UCSD-AML1 (cell line): ENCODE data around the gene MTIF2.
"Not testable (repeated sequence)": the region's sequence is repeated elsewhere in the genome, so short reads cannot be mapped to it uniquely, and the experiment has no call there.

Experiments used
- DNase-seq: peaks from one replicate; lab custom pipeline; 2025; ENCODE audit not compliant: unreplicated experiment; lab: John Stamatoyannopoulos, UW

MTIF2 gene, protein sequence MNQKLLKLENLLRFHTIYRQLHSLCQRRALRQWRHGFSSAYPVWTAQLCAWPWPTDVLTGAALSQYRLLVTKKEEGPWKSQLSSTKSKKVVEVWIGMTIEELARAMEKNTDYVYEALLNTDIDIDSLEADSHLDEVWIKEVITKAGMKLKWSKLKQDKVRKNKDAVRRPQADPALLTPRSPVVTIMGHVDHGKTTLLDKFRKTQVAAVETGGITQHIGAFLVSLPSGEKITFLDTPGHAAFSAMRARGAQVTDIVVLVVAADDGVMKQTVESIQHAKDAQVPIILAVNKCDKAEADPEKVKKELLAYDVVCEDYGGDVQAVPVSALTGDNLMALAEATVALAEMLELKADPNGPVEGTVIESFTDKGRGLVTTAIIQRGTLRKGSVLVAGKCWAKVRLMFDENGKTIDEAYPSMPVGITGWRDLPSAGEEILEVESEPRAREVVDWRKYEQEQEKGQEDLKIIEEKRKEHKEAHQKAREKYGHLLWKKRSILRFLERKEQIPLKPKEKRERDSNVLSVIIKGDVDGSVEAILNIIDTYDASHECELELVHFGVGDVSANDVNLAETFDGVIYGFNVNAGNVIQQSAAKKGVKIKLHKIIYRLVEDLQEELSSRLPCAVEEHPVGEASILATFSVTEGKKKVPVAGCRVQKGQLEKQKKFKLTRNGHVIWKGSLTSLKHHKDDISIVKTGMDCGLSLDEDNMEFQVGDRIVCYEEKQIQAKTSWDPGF

DNA sequence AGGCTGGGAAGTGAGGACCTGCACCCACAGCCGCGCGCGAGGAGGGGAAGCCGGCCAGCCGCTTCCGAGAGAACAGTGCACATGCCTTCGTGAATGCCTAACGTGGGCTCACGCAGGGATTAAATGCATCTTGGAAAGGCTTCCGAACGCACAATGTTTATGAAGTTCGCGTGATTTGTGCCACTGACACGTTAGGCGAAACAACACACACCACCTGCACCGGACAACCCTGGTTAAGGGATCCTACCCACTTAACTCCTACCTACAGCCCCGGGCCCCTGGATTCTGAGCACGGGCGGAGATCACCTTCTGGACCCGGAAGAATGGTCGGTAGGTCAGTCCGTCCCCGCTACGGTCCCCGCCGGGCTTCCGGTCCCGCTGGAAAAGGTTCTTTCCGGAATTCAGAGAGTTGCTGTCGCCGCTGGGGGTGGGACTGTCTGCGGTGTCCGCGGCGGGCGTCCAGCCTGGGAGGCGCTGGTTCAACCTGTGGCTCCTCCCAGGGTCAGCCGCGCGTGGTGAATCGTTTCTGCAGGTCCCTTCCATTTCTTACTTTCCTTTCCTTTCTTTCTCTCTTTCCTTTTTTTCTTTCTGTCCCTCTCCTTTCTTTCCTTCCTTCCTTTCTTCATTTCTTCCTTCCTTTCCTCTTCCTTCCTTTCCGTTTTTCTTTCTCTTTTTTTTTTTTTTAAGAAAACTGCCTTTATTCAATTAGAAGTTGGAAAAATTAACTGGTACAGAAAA lies at the start of gene MTIF2:
TSS of gene MTIF2 (minus strand) at position 325 of the 738 bp plus-strand sequence. CDS start 5,373 bp downstream, outside the sequence.
- peak; percentile 96 for DNase-seq

- DNase-seq = no peak
Observed at GRCh38 chr2:55314985-55315384, 46.0 kb upstream of the MTIF2 start.

DNA sequence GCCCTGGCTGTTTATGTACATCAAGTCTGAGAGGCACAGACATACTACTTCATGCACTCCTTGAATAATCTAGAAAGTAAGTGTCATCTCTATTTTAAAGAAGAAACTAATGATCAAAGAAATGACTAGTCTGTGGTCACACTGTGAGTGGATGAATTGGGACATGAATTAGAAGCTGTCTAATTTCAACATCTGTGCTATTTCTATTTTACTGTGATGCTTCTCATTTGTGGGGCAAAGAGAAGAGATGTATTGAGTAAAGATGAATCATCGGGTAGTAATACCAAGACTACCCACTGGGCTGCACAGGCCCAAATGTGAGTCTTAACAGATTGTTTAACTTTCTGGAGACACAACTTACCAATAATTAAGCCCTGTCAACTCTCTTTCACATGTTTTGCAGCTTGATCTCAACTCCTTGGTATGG lies 42.4 kb upstream of the MTIF2 start:
- DNase-seq = no peak

DNA sequence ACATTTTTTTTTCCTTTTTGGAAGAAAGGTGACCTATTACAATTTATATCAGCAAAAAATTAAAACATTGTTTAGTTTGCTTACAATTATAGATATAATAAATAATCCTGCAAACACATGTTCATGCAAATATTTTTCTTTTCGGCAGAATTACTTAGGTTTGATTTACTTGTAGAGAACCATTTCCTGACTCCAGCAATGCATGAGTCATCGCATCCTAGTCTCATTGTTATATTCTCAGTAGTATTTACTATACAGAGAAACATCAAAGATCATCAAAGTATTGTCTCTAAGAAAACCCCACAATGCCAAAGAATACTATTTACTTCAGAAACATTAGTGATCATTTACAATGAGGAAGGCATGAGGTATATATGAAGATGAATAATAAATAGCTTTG lies 40.4 kb upstream of the MTIF2 start:
- DNase-seq = no peak

DNA sequence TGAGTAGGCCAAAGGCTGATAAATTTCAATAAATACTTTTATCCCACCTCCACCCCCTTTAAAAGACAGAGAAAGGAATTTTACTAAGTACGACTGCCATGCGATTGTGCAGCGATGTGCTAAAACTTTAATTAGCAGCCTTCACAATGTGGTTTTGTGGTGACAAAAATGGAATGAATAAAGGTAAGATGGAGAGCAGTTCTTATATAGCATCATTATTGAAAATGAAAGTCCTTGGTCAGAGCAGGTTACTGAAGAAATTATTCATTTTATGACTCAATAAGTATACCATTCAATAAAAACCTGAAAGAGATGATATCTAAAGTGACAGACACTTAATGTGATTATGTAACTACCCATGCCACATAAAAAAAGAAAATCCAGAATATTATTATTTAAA lies 33.2 kb upstream of the MTIF2 start:
- no peak for DNase-seq

- DNase-seq = no peak
Observed at GRCh38 chr2:55301277-55301676, 32.2 kb upstream of the MTIF2 start.

DNA sequence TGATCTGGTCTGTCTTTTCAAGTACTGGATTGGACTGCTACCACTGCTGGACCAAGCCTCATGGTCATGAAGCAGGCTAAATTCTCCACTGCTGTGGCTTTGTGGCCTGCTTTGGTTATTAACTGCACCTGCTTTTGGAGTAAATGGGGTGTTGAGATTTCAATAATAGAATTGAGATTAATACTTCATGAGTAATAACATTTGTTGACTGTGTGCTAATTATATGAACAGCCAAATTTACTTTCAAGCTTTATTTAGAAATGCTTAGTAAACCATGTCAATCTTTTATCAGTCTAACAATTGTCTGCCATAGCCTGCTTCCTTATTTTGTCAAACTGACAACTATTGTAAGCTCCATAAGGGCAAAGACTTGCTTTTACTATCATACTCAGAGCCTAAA lies 27.4 kb upstream of the MTIF2 start:
- DNase-seq = no peak

DNA sequence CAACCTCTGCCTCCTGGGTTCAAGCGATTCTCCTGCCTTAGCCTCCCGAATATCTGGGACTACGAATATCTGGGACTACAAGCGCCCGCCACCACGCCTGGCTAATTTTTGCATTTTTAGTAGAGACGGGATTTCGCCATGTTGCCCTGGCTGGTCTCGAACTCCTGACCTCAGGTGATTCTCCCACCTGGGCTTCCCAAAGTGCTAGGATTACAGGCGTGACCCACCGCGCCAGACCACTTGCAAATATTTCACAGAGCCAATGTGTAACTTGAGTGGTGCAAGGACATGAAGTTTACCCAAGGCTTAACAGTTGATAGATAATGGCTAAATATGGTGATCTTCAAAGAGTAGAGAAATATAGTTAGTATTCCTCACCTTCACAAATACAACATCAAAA lies 14.1 kb upstream of the MTIF2 start:
- DNase-seq = no peak

DNA sequence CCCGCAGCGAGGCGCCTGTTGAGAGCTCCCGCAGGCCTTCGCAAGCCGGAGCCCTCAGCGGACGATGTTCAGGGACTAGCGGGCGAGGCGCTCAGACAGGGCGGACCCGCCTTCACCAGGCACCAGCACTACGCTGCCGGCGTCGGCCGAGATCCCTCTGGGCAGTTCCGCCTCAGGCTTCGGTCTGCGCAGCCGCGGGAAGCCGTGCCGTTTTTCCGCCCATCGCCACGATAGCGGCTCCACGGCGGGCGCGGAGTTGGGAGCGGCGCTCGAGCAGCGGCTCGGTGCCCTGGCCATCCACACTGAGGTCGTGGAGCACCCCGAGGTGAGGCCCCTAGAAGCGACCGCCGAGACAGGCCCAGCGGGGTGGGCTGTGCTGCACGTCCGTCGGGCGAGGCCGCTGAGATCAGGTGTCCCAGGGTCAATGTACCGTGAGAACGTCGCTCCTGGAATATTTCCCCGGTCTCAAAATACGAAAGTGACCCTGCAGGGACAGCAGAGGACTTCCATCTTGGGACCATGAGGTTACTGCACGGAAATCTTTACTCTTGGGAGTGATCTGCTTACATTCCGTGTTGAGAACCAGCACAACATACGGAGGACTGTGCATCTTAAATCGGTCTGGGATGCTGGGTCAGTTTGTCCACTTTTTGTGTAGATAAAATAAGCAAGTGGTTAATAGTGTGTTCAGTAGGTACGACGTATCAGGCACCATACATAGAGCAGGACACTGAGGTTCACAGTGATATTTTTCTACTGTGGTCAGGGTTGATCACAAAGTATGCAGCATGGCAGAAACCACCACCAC lies 13.3 kb upstream of the MTIF2 start:
- DNase-seq = peak; percentile 91

DNA sequence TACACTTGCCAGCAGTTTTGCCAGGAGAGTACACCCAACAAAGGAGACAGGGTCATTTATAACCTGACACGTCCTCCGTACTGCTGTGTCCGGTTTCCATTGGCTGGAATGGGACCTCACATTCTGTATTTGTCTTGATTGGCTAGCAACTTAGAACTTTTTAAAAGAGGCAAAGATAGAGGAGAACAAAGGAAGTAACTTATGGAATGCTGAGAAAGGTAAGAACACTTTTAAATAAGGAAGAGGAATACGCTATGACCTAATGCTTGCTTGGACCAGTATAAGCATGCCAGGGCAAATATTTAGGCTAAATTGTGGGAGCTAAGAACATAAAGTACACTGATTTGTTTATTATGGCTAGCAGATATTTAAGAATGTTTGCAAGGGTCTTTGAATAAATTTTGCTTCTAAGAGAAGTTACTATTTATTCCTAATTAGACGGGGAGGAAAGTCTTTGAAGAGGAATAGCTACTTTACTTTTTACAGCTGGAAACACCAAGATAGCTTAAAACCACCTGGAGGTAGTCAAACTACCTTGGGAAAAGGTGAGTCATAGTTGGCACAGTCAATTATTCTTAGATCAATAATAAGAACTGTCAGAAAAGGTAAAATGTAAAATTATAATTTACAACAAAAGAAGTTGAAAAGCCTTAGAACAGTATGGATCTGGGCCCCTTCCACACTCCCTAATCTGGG lies 12.0 kb upstream of the MTIF2 start:
- not testable (repeated sequence) for DNase-seq

GRCh38 chr2:55279859-55280424 lies 10.9 kb upstream of the MTIF2 start:
- not testable (repeated sequence) for DNase-seq

DNA sequence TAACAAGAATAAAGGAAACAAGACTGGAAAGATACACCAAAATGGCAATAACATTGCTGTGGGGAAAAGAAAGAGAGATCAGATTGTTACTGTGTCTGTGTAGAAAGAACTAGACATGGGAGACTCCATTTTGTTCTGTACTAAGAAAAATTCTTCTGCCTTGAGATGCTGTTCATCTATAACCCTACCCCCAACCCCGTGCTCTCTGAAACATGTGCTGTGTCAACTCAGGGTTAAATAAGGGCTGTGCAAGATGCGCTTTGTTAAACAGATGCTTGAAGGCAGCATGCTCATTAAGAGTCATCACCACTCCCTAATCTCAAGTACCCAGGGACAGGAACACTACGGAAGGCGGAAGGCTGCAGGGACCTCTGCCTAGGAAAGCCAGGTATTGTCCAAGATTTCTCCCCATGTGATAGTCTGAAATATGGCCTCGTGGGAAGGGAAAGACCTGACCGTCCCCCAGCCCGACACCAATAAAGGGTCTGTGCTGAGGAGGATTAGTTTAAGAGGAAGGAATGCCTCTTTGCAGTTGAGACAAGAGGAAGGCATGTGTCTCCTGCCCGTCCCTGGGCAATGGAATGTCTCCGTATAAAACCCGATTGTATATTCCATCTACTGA lies 10.3 kb upstream of the MTIF2 start:
- not testable (repeated sequence) for DNase-seq

DNA sequence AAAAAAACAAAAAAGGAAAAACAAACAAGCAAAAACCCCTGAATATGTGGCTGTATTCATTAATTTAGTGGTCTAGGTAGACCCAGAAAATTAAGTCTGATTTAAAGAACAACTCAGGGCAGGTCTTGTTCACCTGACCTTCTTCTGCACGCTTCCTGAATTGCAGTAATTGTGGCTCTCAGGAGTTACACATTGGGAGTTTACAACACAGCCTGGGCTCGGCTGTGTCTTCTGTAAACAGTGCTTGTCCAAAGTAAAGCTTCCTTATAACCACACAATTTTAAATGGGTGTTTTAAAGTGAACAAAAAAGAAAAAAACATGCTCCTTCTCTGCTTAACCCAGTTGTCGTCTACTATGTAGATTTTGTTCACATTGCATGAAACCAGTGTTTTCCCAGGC lies 8.3 kb upstream of the MTIF2 start:
- no peak for DNase-seq

DNA sequence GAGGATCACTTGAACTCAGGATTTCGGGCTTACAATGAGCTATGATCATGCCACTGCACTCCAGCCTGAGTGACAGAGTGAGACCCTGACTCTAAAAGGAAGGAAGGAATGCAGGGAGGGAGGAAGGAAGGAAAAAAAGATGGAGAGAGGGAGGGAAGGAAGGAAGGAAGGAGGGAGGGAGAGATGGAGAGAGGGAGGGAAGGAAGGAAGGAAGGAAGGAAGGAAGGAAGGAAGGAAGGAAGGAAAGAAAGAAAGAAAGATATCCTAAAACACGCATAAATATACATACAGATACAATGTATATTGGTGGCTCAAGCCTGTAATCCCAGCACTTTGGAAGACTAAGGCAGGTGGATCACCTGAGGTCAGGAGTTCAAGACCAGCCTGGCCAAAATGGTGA lies 5.3 kb upstream of the MTIF2 start:
- DNase-seq = not testable (repeated sequence)

DNA sequence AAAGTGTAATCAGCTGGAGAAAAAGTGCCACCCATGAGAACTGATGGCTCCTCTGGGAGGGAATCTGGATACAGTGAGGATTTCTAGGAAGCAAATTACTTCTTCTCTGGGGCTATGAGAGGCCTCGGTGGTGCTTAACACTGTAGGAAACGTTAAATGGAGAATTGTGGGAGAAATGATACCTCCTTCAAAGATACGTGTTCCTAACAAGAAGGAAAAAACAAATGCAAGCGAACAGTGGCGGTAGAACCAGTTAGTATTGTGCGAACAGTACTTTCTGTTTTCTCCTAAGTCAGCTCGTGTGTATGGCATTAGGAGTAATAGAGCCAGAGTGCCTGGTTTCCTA lies 587 bp upstream of the MTIF2 start:
- no peak for DNase-seq

GRCh38 chr2:55268288-55268906 lies 634 bp downstream of the MTIF2 start:
- no peak for DNase-seq

GRCh38 chr2:55259586-55259985 lies 9.4 kb downstream of the MTIF2 start:
- DNase-seq = not testable (repeated sequence)

DNA sequence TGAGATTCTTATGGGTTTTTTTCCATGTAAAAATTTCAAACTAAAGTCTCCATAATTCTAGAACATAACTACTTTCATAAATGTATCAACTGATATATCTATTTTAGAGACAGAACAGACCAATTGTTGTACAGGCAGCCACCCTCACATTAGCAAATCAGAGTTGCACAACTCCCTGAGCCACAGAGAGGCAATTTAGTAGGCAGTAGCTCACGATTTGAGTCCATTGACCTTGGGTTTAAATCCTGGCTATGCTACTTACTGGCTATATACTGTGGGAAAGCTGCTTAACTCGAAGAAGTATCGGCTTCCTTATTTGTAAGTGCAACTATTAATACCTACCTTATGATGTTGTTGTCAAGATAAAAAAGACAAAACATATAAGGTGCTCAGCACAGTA lies 16.2 kb downstream of the MTIF2 start:
- no peak for DNase-seq

GRCh38 chr2:55247025-55247424 lies 22.0 kb downstream of the MTIF2 start:
- DNase-seq = no peak
